ENCODE measurements around the gene ACOT9. TPM values are rescaled to one million over a fixed set of nuclear protein-coding genes. Genes with fewer than 3 reads are reported as not detected.
"Not testable (repeated sequence)": the region's sequence is repeated elsewhere in the genome, so short reads cannot be mapped to it uniquely, and the experiment has no call there.

Gene ACOT9
- total RNA-seq, 1 experiment from 2014 or later, result 33.6 TPM

DNA sequence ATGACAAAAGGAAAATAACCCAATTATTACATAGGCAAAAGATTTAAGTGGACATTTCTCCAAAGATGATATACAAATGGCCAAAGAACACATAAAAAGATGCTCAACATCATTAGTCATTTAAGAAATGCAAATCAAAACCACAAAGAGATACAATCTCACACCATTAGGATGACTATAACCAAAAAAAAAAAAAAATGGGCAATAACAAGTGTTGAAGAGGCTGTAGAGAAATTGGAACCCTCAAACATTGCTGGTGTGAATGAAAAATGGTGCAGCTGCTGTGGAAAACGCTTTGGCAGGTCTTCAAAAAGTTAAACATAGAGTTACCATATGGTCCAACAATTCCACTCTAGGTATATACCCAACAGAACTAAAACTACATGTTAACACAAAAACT lies 81.4 kb downstream of the ACOT9 start:
- CTCF ChIA-PET, result no interaction called here
- Histone ChIP-seq H3K27ac (ENCODE audit: low read depth, low read length, poor library complexity, severe bottlenecking) (no peak overlapping the region), H3K4me3 (ENCODE audit: low read depth, low read length, poor library complexity, severe bottlenecking) (no peak overlapping the region), H3K9me3 (ENCODE audit: low read depth, low read length, poor library complexity, severe bottlenecking) (no peaks in the 10 kb centered on the region), H3K36me3 (ENCODE audit: insufficient read depth, low read length, poor library complexity, severe bottlenecking) (no peaks in the 10 kb centered on the region), H3K4me1 (ENCODE audit: insufficient read depth, low read length, poor library complexity, severe bottlenecking) (no peaks in the 10 kb centered on the region), H3K27me3 (replicated peaks; ENCODE audit: insufficient read depth, low read depth, low read length, poor library complexity) (no peaks in the 10 kb centered on the region)
- intact Hi-C loops (cut with micrococcal nuclease; ENCODE audit: unreplicated experiment), result no loop called here
- no TSS peak for BruUV-seq (replicated peaks)
- DNase-seq (ENCODE audit: low spot score), result no peak
- POLR2A ChIA-PET (ENCODE audit: low non-redundant PET), result no interaction called here
- no peak for TF ChIP-seq EZH2 (IDR thresholded peaks at IDR 0.05; ENCODE audit: borderline replicate concordance, low read depth, low read length, poor library complexity, severe bottlenecking)
- TF ChIP-seq, protein P1, sequence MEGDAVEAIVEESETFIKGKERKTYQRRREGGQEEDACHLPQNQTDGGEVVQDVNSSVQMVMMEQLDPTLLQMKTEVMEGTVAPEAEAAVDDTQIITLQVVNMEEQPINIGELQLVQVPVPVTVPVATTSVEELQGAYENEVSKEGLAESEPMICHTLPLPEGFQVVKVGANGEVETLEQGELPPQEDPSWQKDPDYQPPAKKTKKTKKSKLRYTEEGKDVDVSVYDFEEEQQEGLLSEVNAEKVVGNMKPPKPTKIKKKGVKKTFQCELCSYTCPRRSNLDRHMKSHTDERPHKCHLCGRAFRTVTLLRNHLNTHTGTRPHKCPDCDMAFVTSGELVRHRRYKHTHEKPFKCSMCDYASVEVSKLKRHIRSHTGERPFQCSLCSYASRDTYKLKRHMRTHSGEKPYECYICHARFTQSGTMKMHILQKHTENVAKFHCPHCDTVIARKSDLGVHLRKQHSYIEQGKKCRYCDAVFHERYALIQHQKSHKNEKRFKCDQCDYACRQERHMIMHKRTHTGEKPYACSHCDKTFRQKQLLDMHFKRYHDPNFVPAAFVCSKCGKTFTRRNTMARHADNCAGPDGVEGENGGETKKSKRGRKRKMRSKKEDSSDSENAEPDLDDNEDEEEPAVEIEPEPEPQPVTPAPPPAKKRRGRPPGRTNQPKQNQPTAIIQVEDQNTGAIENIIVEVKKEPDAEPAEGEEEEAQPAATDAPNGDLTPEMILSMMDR (conservative IDR thresholded peaks at IDR 0.05; ENCODE audit: low read depth, low read length), result no peak

DNA sequence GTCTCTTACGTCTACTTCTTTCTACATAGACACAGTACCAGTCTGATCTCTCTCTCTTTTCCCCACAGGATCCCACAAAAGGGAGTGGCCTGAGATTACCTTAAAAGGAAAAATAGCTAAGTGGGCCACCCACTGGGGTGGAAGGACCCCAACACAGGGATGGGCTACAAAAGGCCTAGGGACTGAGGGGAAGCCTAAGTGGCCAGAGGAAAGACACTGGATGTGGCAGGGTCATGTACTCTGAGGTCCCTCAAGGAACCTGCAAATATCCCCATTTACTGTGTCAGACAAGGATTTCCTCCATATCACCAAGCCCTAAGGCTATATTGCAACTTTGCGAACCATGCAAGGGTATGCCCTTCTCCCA lies 82.3 kb downstream of the ACOT9 start:
- Histone ChIP-seq H3K27ac (ENCODE audit: low read depth, low read length, poor library complexity, severe bottlenecking) (no peak overlapping the region), H3K4me1 (ENCODE audit: insufficient read depth, low read length, poor library complexity, severe bottlenecking) (no peaks in the 10 kb centered on the region), H3K4me3 (ENCODE audit: low read depth, low read length, poor library complexity, severe bottlenecking) (no peak overlapping the region), H3K27me3 (replicated peaks; ENCODE audit: insufficient read depth, low read depth, low read length, poor library complexity) (no peaks in the 10 kb centered on the region), H3K36me3 (ENCODE audit: insufficient read depth, low read length, poor library complexity, severe bottlenecking) (no peaks in the 10 kb centered on the region), H3K9me3 (ENCODE audit: low read depth, low read length, poor library complexity, severe bottlenecking) (no peaks in the 10 kb centered on the region)
- no peak for DNase-seq (ENCODE audit: low spot score)
- CTCF ChIA-PET, result no interaction called here
- intact Hi-C loops (cut with micrococcal nuclease; ENCODE audit: unreplicated experiment), result no loop called here
- POLR2A ChIA-PET (ENCODE audit: low non-redundant PET), result no interaction called here
- TF ChIP-seq EZH2 (IDR thresholded peaks at IDR 0.05; ENCODE audit: borderline replicate concordance, low read depth, low read length, poor library complexity, severe bottlenecking), result no peak
- TF ChIP-seq, protein P1 (conservative IDR thresholded peaks at IDR 0.05; ENCODE audit: low read depth, low read length), result no peak
- BruUV-seq (replicated peaks), result no TSS peak

DNA sequence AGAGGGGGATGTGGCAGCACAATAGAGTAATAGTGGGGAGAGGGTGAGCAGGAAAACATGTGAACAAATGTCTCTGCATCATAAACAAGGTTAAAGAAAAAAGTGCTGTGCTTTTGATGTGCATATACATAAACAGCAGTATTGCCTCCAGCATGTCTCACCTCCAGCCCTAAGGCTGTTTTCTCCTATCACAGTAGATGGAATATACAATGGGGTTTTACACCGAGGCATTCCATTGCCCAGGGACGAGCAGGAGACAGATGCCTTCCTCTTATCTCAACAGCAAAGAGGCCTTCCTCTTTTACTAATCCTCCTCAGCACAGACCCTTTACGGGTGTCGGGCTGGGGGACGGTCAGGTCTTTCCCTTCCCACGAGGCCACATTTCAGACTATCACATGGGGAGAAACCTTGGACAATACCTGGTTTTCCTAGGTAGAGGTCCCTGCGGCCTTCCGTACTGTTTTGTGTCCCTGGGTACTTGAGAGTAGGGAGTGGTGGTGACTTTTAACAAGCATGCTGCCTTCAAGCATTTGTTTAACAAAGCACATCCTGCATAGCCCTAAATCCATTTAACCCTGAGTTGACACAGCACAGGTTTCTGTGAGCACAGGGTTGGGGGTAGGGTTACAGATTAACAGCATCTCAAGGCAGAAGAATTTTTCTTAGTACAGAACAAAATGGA lies 82.9 kb downstream of the ACOT9 start:
- H3K27ac ChIP-seq (ENCODE audit: low read depth, low read length, poor library complexity, severe bottlenecking); H3K4me1 ChIP-seq (ENCODE audit: insufficient read depth, low read length, poor library complexity, severe bottlenecking); BruUV-seq (replicated peaks); CTCF ChIA-PET; H3K27me3 ChIP-seq (replicated peaks; ENCODE audit: insufficient read depth, low read depth, low read length, poor library complexity); H3K4me3 ChIP-seq (ENCODE audit: low read depth, low read length, poor library complexity, severe bottlenecking); H3K9me3 ChIP-seq (ENCODE audit: low read depth, low read length, poor library complexity, severe bottlenecking); H3K36me3 ChIP-seq (ENCODE audit: insufficient read depth, low read length, poor library complexity, severe bottlenecking); POLR2A ChIA-PET (ENCODE audit: low non-redundant PET); DNase-seq (ENCODE audit: low spot score); intact Hi-C loops (cut with micrococcal nuclease; ENCODE audit: unreplicated experiment): not testable (repeated sequence)

DNA sequence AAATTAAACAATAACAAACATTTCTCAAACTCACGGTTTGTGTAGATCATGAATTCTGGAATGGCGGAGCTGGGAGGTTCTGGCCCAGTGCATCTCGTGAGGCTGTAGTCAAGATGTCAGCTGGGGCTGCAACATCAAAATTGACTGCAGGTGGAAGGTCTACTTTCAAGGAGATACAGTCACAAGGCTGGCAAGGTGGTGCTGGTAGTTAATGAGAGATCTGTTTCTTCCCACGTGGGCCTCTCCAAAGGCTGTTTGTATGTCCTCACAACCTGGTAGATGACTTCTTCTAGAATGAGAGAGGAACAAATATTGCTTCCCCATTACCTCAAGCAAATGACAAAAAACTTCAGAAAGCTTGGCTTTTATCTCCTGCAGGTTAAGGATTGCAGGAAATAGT lies 83.7 kb downstream of the ACOT9 start:
- no peak for DNase-seq (ENCODE audit: low spot score)
- Histone ChIP-seq H3K4me3 (ENCODE audit: low read depth, low read length, poor library complexity, severe bottlenecking) (no peak overlapping the region), H3K27me3 (replicated peaks; ENCODE audit: insufficient read depth, low read depth, low read length, poor library complexity) (no peaks in the 10 kb centered on the region), H3K36me3 (ENCODE audit: insufficient read depth, low read length, poor library complexity, severe bottlenecking) (no peaks in the 10 kb centered on the region), H3K9me3 (ENCODE audit: low read depth, low read length, poor library complexity, severe bottlenecking) (no peaks in the 10 kb centered on the region), H3K27ac (ENCODE audit: low read depth, low read length, poor library complexity, severe bottlenecking) (no peak overlapping the region), H3K4me1 (ENCODE audit: insufficient read depth, low read length, poor library complexity, severe bottlenecking) (no peaks in the 10 kb centered on the region)
- POLR2A ChIA-PET (ENCODE audit: low non-redundant PET), result no interaction called here
- TF ChIP-seq EZH2 (IDR thresholded peaks at IDR 0.05; ENCODE audit: borderline replicate concordance, low read depth, low read length, poor library complexity, severe bottlenecking), result no peak
- TF ChIP-seq, protein P1 (conservative IDR thresholded peaks at IDR 0.05; ENCODE audit: low read depth, low read length), result no peak
- no TSS peak for BruUV-seq (replicated peaks)
- CTCF ChIA-PET, result no interaction called here
- intact Hi-C loops (cut with micrococcal nuclease; ENCODE audit: unreplicated experiment), result no loop called here
